GM12864 (cell line): ENCODE measurements around the gene ZNF460.
"Not testable (repeated sequence)": the region's sequence is repeated elsewhere in the genome, so short reads cannot be mapped to it uniquely, and the experiment has no call there.

Experiments
- DNase-seq: peaks from one replicate; pipeline ENCODE4 v3.0.0-alpha.2; 2011; ENCODE audit warnings: low read depth
- H3K4me3 ChIP-seq: 2 replicates; pipeline ENCODE4 v1.5.1; 2011; ENCODE audit warnings: mild to moderate bottlenecking, low read depth, low read length, control low read depth
- TF ChIP-seq, protein P1 (sequence below): IDR thresholded peaks from 2 replicates; pipeline ENCODE4 v1.5.1; 2011; ENCODE audit warnings: low read depth, mild to moderate bottlenecking, moderate library complexity, low read length, control low read depth, inconsistent platforms; ENCODE audit errors: missing control alignments

The ZNF460 gene

DNA sequence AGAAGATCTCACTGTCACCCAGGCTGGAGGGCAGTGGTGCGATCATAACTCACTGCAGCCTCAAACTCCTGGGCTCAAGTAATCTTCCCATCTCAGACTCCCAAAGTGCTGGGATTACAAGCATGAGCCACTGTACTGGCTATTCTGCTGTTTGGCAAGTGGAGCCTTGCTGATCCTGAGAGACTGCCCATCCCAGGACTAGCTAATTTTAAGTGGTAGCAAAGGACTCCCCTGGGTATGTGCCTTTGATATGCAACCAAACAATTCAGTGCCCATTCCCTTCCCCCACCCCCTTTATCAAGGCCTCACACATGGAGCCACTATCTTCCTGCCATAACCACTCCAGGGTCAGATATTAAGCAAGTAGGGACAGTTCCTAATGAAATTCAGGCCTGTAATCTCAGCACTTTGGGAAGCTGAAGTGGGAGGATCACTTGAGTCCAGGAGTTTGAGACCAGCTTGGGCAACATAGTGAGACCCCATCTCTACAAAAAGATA lies 17.0 kb upstream of the ZNF460 start:
- no peak for DNase-seq
- TF ChIP-seq, protein P1, sequence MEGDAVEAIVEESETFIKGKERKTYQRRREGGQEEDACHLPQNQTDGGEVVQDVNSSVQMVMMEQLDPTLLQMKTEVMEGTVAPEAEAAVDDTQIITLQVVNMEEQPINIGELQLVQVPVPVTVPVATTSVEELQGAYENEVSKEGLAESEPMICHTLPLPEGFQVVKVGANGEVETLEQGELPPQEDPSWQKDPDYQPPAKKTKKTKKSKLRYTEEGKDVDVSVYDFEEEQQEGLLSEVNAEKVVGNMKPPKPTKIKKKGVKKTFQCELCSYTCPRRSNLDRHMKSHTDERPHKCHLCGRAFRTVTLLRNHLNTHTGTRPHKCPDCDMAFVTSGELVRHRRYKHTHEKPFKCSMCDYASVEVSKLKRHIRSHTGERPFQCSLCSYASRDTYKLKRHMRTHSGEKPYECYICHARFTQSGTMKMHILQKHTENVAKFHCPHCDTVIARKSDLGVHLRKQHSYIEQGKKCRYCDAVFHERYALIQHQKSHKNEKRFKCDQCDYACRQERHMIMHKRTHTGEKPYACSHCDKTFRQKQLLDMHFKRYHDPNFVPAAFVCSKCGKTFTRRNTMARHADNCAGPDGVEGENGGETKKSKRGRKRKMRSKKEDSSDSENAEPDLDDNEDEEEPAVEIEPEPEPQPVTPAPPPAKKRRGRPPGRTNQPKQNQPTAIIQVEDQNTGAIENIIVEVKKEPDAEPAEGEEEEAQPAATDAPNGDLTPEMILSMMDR = no peak
- H3K4me3 ChIP-seq = no peak overlapping the region

DNA sequence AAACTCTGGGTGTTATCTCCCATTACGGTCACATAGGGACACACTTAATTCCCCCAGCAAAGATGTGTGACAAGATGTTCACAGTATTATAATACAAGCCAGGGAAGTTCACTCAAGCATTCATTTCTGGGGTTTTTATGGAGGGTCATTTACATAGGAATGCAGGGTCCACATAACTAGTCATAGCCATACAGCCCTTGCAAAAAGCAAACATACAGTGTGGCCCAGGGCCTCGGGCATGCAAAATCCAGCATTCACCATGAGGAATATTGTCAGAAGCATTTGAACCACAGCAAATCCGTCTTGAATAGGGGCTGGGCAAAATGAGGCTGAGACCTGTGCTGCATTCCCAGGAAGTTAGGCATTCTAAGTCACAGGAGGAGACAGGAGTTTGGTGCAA lies 13.0 kb upstream of the ZNF460 start:
- H3K4me3 ChIP-seq = no peak overlapping the region
- TF ChIP-seq, protein P1 = no peak
- DNase-seq = no peak

DNA sequence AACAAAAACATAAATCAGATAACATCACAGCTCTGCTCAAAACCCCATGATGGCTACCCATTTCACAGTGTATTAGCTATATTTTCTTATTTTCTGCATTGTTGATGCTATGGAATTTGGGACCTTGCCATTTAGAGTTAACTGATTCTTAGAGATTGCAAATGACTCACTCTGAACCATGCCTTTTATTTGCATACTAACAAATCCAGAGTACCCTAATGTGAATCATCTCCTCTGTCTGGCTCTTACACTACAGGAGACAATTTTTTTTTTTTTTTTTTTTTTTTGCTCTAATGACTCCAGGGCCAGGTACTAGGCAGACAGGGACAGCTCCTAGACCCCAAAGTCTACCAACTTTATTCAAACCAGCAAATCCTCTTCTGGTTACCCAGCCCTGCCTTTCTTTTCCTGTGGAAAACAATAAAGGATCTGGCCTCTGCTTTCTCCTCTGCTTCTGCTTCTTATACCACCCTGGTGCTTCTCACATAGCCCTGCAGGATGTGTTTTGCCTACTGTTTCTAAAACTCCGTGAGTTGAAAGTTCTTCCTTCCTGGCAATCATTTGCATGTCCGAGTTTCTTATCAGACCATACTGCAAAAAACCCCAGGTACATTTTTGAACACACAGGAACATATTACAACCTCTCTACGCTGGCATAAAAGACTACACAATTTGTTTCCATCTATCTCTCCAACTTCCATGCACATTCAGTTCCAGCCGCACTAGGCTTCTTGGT lies 10.6 kb upstream of the ZNF460 start:
- TF ChIP-seq, protein P1 = no peak
- DNase-seq = no peak
- no peak overlapping the region for H3K4me3 ChIP-seq

DNA sequence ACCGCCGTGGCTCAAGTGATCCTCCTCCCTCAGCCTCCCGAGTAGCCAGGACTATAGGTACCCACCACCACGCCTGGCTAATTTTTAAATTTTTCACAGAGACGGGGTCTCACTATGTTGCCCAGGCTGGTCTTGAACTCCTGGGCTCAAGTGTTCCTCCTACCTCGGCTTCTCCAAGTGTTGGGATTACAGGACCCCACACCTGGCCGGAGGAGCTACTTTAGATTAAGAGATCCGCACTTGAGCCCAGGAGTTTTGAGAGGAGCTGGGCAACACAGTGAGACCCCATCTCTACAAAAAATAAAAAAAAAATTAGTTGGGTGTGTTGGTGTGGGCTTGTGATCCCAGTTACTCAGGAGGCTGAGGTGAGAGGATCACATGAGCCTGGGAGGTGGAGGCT lies 9.0 kb upstream of the ZNF460 start:
- TF ChIP-seq, protein P1 = no peak
- no peak overlapping the region for H3K4me3 ChIP-seq
- no peak for DNase-seq

GRCh38 chr19:57273014-57273413 lies 7.3 kb upstream of the ZNF460 start:
- TF ChIP-seq, protein P1 = no peak
- DNase-seq = no peak

DNA sequence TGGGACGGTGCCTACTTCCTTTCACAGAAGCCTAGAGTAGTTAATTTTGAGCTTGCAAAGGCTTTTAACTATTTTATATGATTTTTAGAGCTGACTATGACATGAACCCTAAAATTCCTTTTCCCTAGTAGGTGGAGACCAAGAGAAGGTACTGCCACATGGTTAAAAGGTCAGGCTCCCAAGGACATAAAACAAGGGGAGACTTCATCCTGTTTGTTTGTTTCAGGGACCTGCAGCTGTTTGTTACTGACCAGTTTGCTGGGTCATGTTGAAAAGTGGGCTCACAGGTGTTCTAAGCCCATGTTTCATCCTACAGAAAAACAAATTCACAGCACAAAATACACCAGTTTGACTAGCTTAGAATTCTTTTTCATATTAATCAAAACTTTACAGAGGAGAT lies 3.9 kb upstream of the ZNF460 start:
- TF ChIP-seq, protein P1 = no peak
- no peak overlapping the region for H3K4me3 ChIP-seq
- DNase-seq = no peak

More at GRCh38 chr19:57273014-57273413, 7.3 kb upstream of the ZNF460 start:
- no peak overlapping the region for H3K4me3 ChIP-seq

DNA sequence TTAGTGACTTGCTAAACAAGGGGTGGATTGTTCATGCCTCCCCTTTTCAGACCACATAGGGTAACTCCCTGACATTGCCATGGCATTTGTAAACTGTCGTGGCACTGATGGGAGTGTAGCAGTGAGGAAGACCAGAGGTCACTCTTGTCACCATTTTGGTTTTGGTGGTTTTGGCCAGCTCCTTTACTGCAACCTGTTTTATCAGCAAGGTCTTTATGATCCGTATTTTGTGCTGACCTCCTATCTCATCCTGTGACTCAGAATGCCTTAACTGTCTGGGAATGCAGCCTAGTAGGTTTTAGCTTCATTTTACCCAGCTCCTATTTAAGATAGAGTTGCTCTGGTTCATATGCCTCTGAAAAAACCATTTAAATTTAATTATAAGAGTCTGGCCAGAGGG lies 1.8 kb upstream of the ZNF460 start:
- not testable (repeated sequence) for DNase-seq, H3K4me3 ChIP-seq
